Activated CD4-positive, alpha-beta memory T cell treated with anti-CD3 and anti-CD28 coated beads for 36 hours (primary cell): Measurements from ENCODE around the gene IRF7. TPM values are rescaled to one million over a fixed set of nuclear protein-coding genes. Genes with fewer than 3 reads are reported as not detected.
"Not testable (repeated sequence)": the region's sequence is repeated elsewhere in the genome, so short reads cannot be mapped to it uniquely, and the experiment has no call there.

Experiments used
- CTCF ChIA-PET: fragments of 350-600 bp; sonication (Branson Sonifier 250); formaldehyde crosslinking; loops from one replicate; lab custom pipeline; 2021; ENCODE audit warnings: antibody characterized with exemption, inconsistent platforms; lab: Charles Lee
- POLR2A ChIA-PET: fragments of 350-600 bp; sonication (Branson Sonifier 250); formaldehyde crosslinking; loops from one replicate; lab custom pipeline; 2021; ENCODE audit warnings: antibody characterized with exemption; lab: Charles Lee
- DNase-seq: peaks from one replicate; pipeline ENCODE4 v3.0.0-alpha.2; 2020
- H3K27ac Mint-ChIP-seq: one replicate; pipeline ENCODE4 v1.8.0; 2021; ENCODE audit warnings: mixed read lengths
- H3K27me3 Mint-ChIP-seq: one replicate; pipeline ENCODE4 v1.8.0; 2021; ENCODE audit warnings: mixed read lengths
- H3K36me3 Mint-ChIP-seq: one replicate; pipeline ENCODE4 v1.8.0; 2021; ENCODE audit warnings: mixed read lengths
- H3K4me1 Mint-ChIP-seq: one replicate; pipeline ENCODE4 v1.8.0; 2021; ENCODE audit warnings: low read depth, mixed read lengths
- H3K4me3 Mint-ChIP-seq: one replicate; pipeline ENCODE4 v1.8.0; 2021; ENCODE audit warnings: mild to moderate bottlenecking, mixed read lengths
- H3K9me3 Mint-ChIP-seq: one replicate; pipeline ENCODE4 v1.8.0; 2021; ENCODE audit warnings: mixed read lengths
- intact Hi-C: fragments of 100-400 bp; cut with micrococcal nuclease; formaldehyde crosslinking; loops from one replicate; pipeline ENCODE4 v1.15.1; 2023
- total RNA-seq, 2 experiments: library from RNA; stranded (reverse); gene quantifications; one replicate each; pipeline ENCODE4 v1.2.3, GENCODE V29; 2021

IRF7 gene
- total RNA-seq, 2 experiments from 2014 or later = 79.9 to 80.7 TPM

DNA sequence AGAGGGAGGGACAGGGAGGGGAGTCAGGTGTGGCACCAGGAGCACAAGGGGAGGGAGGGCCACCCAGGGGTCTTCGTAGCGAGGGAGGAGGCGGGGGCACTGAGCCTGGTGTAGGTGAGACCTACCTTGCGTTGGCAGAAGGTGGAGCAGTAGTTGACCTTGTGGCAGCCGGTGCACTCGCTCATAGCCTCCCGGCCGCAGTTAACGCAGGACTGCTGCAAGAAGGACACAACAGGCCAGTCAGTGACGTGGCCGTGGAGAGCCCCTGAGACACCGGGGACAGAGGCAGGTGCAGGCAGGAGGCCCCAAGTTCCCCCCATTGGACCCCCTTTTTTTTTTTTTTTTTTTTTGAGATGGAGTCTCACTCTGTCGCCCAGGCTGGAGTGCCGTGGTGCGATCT, 38.1 kb upstream of the IRF7 start:
- Mint-ChIP-seq H3K27me3 (no peaks in the 10 kb centered on the region), H3K4me1 (no peaks in the 10 kb centered on the region), H3K27ac (no peak overlapping the region), H3K36me3 (peaks cover 7% of the 10 kb centered on the region), H3K4me3 (no peak overlapping the region), H3K9me3 (no peaks in the 10 kb centered on the region)
- no peak for DNase-seq
- CTCF ChIA-PET = no interaction called here
- intact Hi-C loops = no loop called here
- POLR2A ChIA-PET = no interaction called here

DNA sequence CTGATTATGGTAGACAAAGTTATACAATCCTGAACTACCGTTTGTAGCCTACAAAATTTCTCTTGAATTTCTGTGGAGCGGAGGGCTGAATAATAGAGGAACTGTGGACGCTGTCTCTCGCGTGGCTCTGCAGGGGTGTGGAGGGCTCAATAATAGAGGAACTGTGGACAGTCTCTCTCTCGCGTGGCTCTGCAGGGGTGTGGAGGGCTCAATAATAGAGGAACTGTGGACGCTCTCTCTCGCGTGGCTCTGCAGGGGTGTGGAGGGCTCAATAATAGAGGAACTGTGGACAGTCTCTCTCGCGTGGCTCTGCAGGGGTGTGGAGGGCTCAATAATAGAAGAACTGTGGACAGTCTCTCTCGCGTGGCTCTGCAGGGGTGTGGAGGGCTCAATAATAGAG, 37.4 kb upstream of the IRF7 start:
- H3K27ac Mint-ChIP-seq, H3K9me3 Mint-ChIP-seq, intact Hi-C loops, CTCF ChIA-PET, POLR2A ChIA-PET, H3K27me3 Mint-ChIP-seq, H3K4me3 Mint-ChIP-seq, H3K4me1 Mint-ChIP-seq, H3K36me3 Mint-ChIP-seq, DNase-seq: not testable (repeated sequence)

DNA sequence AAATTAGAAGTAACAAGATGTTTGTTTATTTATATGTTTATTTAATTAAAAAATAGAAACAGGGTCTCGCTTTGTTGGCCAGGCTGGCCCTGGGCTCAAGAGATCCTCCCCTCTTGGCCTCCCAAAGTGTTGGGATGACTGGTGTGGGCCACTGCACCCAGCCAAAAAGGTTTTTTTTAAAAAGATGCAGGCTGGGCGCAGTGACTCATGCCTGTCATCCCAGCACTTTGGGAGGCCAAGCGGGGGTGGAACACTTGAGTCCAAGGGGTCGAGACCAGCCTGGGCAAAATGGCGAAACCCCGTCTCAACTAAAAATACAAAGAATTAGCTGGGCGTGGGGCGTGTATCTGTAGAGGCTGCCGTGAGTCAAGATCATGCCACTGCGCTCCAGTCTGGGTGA, 34.7 kb upstream of the IRF7 start:
- peaks cover 7% of the 10 kb centered on the region for H3K36me3 Mint-ChIP-seq
- H3K4me1 Mint-ChIP-seq = peaks cover 2% of the 10 kb centered on the region
- no peak overlapping the region for H3K27ac Mint-ChIP-seq
- ChIA-PET POLR2A (no interaction called here), CTCF (no interaction called here)
- no peak for DNase-seq
- no peak overlapping the region for H3K4me3 Mint-ChIP-seq
- H3K27me3 Mint-ChIP-seq = no peaks in the 10 kb centered on the region
- H3K9me3 Mint-ChIP-seq = no peaks in the 10 kb centered on the region
- intact Hi-C loops = no loop called here

DNA sequence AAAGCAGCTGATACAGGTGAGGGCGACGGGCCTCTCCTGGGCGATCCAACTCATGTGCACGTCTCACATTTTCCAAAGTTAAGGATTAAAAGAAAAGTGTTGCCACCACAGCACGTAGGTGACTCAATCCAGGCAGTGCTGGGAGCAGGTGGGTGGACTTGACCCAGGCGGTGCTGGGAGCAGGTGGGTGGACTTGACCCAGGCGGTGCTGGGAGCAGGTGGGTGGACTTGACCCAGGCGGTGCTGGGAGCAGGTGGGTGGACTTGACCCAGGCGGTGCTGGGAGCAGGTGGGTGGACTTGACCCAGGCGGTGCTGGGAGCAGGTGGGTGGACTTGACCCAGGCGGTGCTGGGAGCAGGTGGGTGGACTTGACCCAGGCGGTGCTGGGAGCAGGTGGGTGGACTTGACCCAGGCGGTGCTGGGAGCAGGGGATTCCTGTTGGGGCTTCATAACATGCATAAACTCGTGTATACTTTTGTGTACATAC, 32.0 kb upstream of the IRF7 start:
- POLR2A ChIA-PET, H3K36me3 Mint-ChIP-seq, CTCF ChIA-PET, H3K9me3 Mint-ChIP-seq, H3K4me3 Mint-ChIP-seq, H3K4me1 Mint-ChIP-seq, DNase-seq, intact Hi-C loops, H3K27ac Mint-ChIP-seq, H3K27me3 Mint-ChIP-seq: not testable (repeated sequence)

DNA sequence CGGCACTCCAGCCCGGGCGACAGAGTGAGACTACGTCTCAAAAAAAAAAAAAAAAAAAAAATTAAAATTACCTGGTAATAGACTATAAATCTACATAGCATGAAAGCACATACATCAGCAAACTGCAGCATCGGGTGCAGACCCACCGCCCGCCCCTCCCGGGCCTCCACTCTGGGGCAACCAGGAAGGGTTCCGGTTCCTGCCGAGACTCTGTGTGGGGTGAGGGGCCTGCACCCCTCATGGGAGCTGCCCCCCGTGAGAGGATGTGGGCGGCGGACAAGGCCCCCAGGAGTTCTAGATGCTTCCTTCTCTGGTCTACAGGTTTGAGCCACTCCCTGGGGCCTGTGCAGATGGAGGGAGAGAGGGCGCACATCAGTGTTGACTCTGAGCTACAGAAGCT, 30.5 kb upstream of the IRF7 start:
- ChIA-PET POLR2A (interaction anchor here (1.1 kb wide), 1 partner anchor 31 kb away, joined by 3 read pairs; the partner anchor contains the start of gene IRF7), CTCF (no interaction called here)
- H3K36me3 Mint-ChIP-seq = peaks cover 5% of the 10 kb centered on the region
- H3K4me3 Mint-ChIP-seq = no peak overlapping the region
- DNase-seq = no peak
- peaks cover 2% of the 10 kb centered on the region for H3K4me1 Mint-ChIP-seq
- no peak overlapping the region for H3K27ac Mint-ChIP-seq
- H3K9me3 Mint-ChIP-seq = no peaks in the 10 kb centered on the region
- intact Hi-C loops = no loop called here
- no peaks in the 10 kb centered on the region for H3K27me3 Mint-ChIP-seq

DNA sequence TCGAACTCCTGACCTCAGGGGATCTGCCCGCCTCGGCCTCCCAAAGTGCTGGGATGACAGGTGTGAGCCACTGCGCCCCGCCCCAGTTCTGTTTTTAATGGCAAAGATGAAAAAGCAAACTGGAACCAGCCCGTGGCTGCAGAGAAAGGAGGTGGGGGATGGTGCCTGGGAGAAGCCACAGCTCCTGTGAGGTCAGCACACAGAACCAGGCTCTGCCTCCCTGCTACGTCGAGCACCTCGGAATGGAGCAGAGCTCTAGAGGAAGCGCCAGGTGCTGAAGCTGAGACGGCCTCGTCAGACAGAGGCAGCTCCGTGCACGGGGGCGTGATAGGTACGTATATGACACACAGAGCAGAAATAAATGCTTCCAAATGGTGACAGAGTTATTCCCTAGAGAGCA, 29.8 kb upstream of the IRF7 start:
- intact Hi-C loops = no loop called here
- DNase-seq = no peak
- peaks cover 5% of the 10 kb centered on the region for H3K36me3 Mint-ChIP-seq
- H3K9me3 Mint-ChIP-seq = no peaks in the 10 kb centered on the region
- ChIA-PET CTCF (no interaction called here), POLR2A (interaction anchor here (0.7 to 1.1 kb wide), 2 partner anchors 30 to 397 kb away, joined by 3 read pairs; partner anchors contain the start of gene IRF7)
- no peaks in the 10 kb centered on the region for H3K27me3 Mint-ChIP-seq
- H3K4me1 Mint-ChIP-seq = peaks cover 2% of the 10 kb centered on the region
- H3K4me3 Mint-ChIP-seq = no peak overlapping the region
- H3K27ac Mint-ChIP-seq = no peak overlapping the region

DNA sequence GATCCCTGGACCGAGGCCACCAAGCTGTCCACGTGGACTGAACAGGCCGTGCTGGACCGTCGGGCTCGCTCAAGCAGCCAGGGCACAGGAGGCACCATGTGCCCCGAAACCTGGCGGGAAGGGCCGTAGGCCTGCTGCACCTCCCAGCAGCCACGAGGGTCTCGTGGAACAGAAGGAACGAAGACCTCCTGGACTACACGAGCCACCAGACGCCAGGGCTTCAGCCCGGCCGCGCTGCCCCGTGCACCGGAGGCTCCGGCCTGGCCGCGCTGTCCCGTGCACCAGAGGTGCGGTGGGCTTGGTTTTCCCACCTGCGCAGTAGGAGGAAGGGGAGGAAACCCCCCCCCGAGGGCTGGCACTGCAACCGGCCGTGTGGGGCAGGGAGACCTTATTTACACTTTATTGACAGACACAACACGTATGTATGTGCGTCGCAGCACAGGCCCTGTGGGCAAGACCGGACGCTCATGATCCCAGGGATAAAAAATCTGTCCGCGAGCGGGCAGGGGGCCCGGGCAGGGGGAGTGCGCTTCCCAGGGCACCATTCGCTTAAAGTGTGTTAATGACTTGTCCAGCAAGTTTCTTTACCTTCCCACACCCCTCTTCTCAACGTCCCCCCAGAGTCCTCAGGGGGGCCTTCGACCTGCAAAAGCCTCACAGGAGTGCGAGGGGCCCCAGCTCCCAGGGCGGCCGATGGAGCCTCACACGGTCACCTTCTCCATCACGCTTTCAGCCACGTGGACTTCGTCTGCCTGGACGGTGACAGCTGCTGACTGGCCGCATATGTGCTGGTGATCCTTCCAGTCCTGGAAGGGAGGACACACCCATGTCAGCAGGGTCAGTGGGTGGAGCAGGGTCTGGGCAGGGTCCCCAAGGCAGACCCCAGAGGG, 28.3 kb upstream of the IRF7 start:
- intact Hi-C loops = no loop called here
- ChIA-PET CTCF (no interaction called here), POLR2A (no interaction called here)
- DNase-seq = no peak
- peaks cover 2% of the 10 kb centered on the region for H3K27me3 Mint-ChIP-seq
- peaks cover 7% of the 10 kb centered on the region for H3K36me3 Mint-ChIP-seq
- H3K4me3 Mint-ChIP-seq = no peak overlapping the region
- no peaks in the 10 kb centered on the region for H3K9me3 Mint-ChIP-seq
- no peak overlapping the region for H3K27ac Mint-ChIP-seq
- peaks cover 5% of the 10 kb centered on the region for H3K4me1 Mint-ChIP-seq

DNA sequence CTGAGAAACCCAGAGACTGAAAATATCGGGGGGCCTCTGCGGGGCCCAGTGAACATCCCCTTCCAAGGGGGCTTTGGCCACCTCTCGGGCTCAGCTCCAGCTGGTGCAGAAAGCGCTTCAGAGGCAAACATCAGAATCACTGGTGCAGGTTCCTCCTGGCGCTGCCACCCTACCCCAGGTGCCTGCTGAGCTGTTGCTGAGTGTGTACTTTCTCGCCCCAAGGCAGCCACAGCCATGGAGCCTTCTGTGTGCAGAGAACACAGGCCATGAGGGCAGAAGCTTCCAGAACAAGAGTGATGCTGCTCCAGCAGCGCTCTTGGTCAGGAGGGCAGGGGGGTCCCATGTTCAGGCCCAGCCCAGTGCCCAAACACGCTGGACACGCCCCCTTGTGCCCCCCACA, 27.6 kb upstream of the IRF7 start:
- intact Hi-C loops = no loop called here
- peaks cover 7% of the 10 kb centered on the region for H3K36me3 Mint-ChIP-seq
- peaks cover 9% of the 10 kb centered on the region for H3K27me3 Mint-ChIP-seq
- no peaks in the 10 kb centered on the region for H3K9me3 Mint-ChIP-seq
- H3K4me3 Mint-ChIP-seq = no peak overlapping the region
- ChIA-PET CTCF (no interaction called here), POLR2A (no interaction called here)
- H3K4me1 Mint-ChIP-seq = peaks cover 8% of the 10 kb centered on the region
- H3K27ac Mint-ChIP-seq = no peak overlapping the region
- DNase-seq = no peak

DNA sequence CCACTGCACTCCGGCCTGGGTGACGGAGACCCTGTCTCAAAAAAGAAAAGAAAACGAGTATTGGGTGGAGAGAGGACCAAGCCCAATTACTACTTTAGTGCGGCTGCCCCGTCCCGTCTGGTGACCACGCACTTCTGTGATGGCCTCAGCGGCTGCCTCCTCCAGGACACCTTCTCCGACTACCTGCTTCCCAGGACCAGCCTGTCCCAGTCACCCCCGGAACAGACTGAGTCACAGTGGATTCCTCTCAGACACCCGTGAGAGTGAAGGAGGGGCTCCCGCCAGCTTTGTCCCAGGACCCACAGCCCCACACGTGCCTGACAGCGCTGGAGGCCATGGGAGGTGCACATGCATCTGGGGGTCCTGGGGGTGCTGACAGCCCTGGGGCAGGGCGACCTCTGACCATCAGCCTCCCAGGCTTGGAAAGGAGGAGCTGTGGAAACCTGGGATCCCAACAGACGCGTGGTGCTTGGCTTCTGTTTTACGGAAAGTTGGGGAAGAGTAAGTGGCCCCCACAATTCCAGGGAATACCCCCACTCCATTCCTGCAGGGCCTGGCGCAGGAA, 26.1 kb upstream of the IRF7 start:
- no peak for DNase-seq
- Mint-ChIP-seq H3K36me3 (peaks cover 4% of the 10 kb centered on the region), H3K9me3 (no peaks in the 10 kb centered on the region), H3K4me3 (no peak overlapping the region), H3K27me3 (peaks cover 18% of the 10 kb centered on the region), H3K27ac (no peak overlapping the region), H3K4me1 (peaks cover 13% of the 10 kb centered on the region)
- intact Hi-C loops = no loop called here
- ChIA-PET CTCF (no interaction called here), POLR2A (no interaction called here)

DNA sequence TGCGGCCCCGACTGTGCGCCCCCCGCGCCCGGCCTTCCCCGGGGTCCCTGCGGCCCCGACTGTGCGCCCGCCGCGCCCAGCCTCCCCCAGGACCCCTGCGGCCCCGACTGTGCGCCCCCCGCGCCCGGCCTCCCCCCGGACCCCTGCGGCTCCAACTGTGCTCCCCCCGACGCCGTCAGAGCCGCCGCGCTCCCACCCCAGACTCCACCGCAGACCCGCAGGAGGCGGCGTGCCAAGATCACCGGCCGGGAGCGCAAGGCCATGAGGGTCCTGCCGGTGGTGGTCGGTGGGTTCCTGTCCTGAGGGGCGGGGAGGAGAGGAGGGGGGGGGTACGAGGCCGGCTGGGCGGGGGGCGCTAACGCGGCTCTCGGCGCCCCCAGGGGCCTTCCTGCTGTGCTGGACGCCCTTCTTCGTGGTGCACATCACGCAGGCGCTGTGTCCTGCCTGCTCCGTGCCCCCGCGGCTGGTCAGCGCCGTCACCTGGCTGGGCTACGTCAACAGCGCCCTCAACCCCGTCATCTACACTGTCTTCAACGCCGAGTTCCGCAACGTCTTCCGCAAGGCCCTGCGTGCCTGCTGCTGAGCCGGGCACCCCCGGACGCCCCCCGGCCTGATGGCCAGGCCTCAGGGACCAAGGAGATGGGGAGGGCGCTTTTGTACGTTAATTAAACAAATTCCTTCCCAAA, 24.4 kb upstream of the IRF7 start:
- ChIA-PET CTCF (no interaction called here), POLR2A (no interaction called here)
- peaks cover 4% of the 10 kb centered on the region for H3K36me3 Mint-ChIP-seq
- no peak for DNase-seq
- H3K4me1 Mint-ChIP-seq = peaks cover 13% of the 10 kb centered on the region
- H3K27me3 Mint-ChIP-seq = peaks cover 27% of the 10 kb centered on the region
- intact Hi-C loops = no loop called here
- no peak overlapping the region for H3K4me3 Mint-ChIP-seq
- H3K27ac Mint-ChIP-seq = no peak overlapping the region
- no peaks in the 10 kb centered on the region for H3K9me3 Mint-ChIP-seq

DNA sequence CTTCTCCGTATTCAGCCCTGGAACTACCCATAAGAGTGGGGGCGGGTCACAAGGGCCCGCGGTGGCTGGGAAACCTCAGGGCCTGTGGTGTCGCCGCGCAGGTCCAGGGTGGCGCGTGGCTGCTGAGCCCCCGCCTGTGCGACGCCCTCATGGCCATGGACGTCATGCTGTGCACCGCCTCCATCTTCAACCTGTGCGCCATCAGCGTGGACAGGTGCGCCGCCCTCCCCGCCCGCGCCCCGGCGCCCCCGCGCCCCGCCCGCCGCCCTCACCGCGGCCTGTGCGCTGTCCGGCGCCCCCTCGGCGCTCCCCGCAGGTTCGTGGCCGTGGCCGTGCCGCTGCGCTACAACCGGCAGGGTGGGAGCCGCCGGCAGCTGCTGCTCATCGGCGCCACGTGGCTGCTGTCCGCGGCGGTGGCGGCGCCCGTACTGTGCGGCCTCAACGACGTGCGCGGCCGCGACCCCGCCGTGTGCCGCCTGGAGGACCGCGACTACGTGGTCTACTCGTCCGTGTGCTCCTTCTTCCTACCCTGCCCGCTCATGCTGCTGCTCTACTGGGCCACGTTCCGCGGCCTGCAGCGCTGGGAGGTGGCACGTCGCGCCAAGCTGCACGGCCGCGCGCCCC, 23.7 kb upstream of the IRF7 start:
- peaks cover 4% of the 10 kb centered on the region for H3K36me3 Mint-ChIP-seq
- DNase-seq = no peak
- H3K27me3 Mint-ChIP-seq = peaks cover 27% of the 10 kb centered on the region
- H3K27ac Mint-ChIP-seq = no peak overlapping the region
- H3K4me1 Mint-ChIP-seq = peaks cover 13% of the 10 kb centered on the region
- ChIA-PET POLR2A (interaction anchor here (0.6 kb wide), 1 partner anchor 23 kb away, joined by 3 read pairs; no protein-coding TSS in a partner anchor), CTCF (interaction anchor here (0.6 kb wide), 1 partner anchor 167 kb away, joined by 10 read pairs; no protein-coding TSS in a partner anchor)
- H3K9me3 Mint-ChIP-seq = no peaks in the 10 kb centered on the region
- intact Hi-C loops = no loop called here
- no peak overlapping the region for H3K4me3 Mint-ChIP-seq
